ENCODE results near the gene TWNK.

TWNK gene

DNA sequence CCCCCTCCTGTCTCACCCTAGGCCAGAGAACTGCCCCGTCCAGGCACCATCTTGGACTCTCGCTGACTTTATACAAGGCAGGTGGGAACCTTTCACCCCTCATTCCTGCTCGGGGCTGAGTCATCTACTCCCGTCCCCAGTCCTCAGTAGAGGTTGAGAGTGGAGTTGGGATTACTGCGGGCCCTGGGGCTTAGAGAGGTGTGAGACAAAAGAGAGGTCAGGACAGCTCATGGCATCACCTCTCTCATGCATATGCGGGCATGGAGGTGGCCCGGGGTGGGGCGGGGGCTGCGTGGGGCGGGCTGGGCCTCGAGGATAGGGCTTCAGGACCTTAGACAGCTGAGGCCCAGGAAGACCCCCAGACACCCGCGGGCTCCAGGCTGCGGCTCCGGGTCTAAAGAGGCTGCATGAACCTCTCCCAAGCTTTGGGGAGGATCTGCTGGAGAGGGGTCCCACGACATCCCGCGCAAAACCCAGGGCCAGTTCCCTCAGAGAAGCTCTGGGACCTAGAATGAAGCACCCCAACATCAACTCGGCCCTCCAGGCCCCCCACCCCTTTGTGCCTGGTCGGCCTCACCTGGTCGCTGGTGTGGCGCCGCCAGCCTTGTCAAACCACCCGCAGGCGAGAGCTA lies 43.3 kb downstream of the TWNK start:
- ATAC-seq (ENCODE audit: insufficient read depth, low read depth) (peak; percentile 13), DNase-seq (no peak)
- peaks cover 32% of the 10 kb centered on the region for H3K4me1 ChIP-seq (ENCODE audit: insufficient read depth, low read length)
- TF ChIP-seq, protein P1, sequence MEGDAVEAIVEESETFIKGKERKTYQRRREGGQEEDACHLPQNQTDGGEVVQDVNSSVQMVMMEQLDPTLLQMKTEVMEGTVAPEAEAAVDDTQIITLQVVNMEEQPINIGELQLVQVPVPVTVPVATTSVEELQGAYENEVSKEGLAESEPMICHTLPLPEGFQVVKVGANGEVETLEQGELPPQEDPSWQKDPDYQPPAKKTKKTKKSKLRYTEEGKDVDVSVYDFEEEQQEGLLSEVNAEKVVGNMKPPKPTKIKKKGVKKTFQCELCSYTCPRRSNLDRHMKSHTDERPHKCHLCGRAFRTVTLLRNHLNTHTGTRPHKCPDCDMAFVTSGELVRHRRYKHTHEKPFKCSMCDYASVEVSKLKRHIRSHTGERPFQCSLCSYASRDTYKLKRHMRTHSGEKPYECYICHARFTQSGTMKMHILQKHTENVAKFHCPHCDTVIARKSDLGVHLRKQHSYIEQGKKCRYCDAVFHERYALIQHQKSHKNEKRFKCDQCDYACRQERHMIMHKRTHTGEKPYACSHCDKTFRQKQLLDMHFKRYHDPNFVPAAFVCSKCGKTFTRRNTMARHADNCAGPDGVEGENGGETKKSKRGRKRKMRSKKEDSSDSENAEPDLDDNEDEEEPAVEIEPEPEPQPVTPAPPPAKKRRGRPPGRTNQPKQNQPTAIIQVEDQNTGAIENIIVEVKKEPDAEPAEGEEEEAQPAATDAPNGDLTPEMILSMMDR (IDR thresholded peaks at IDR 0.05; ENCODE audit: borderline replicate concordance, extremely low read depth, low read length, poor library complexity, severe bottlenecking), result no peak
- TF ChIP-seq EZH2 (IDR thresholded peaks at IDR 0.05; ENCODE audit: borderline replicate concordance, low read depth, low read length, severe bottlenecking), result no peak
- H3K9me3 ChIP-seq (ENCODE audit: insufficient read depth, low read length, severe bottlenecking), result no peaks in the 10 kb centered on the region
- peak overlapping the region; percentile 93 for H3K4me2 ChIP-seq (ENCODE audit: insufficient read depth, low read length)
- H3K27ac ChIP-seq (ENCODE audit: low read length), result no peak overlapping the region
- peak overlapping the region; percentile 50; the same call in 1 of the 2 replicates for H3K9ac ChIP-seq (ENCODE audit: low read depth, low read length)
- peaks cover 14% of the 10 kb centered on the region for H3K27me3 ChIP-seq (ENCODE audit: insufficient read depth, low read length, poor library complexity)
- H2AFZ ChIP-seq (ENCODE audit: low read depth, low read length), result peak overlapping the region; percentile 78
- no peaks in the 10 kb centered on the region for H3K36me3 ChIP-seq (ENCODE audit: insufficient read depth, low read length)
- H4K20me1 ChIP-seq (ENCODE audit: insufficient read depth, low read length), result peaks cover 16% of the 10 kb centered on the region
- H3K4me3 ChIP-seq (ENCODE audit: low read depth in 1 of 2, low read length in 2 of 2), result peak overlapping the region; percentile 19 to 68; a peak in 3 of 4 replicates
- no peaks in the 10 kb centered on the region for H3K79me2 ChIP-seq (ENCODE audit: insufficient read depth, low read length)

DNA sequence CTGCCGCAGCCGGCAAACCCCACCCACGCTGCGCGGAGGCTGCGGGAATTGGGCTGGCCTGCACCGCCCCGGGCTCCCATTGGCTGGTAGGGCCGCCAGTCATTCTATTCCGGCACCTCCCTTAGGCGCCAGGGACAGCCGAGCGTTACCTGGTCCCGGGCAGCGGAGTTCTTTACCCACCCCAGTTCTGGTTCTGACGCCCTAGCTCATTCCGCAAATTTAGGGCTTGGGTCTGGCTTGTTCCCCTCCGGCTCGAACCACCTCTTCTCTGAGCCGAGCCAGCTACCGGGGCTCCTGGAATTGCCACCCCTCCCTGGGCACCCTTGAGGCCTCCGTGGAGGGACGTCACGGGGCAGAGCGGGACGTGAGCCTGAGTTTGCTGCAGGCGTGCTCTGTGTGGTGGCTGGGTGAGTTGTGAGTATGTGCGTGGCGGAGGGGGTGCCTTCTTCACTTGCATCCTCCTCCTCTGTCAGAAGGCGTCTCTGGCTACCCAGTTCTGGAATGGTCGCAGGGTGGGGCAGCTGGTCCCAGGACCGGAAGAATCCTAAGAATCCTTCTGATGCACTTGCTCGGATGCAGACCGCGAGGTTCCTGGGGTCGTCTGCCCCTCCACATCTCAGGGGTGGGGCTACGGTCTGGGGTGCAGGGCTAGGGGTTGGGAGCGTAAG lies 43.9 kb downstream of the TWNK start, which contains the start of the genes PDZD7 and SFXN3:
Gene PDZD7, minus strand, starts transcription at position 2 of the 668 bp plus-strand sequence. CDS start 910 bp downstream, outside the sequence.
Gene SFXN3, plus strand, starts transcription at position 107 of the 668 bp plus-strand sequence. CDS start 3,461 bp downstream, outside the sequence.
- ATAC-seq (ENCODE audit: insufficient read depth, low read depth), result peak; percentile 95

DNA sequence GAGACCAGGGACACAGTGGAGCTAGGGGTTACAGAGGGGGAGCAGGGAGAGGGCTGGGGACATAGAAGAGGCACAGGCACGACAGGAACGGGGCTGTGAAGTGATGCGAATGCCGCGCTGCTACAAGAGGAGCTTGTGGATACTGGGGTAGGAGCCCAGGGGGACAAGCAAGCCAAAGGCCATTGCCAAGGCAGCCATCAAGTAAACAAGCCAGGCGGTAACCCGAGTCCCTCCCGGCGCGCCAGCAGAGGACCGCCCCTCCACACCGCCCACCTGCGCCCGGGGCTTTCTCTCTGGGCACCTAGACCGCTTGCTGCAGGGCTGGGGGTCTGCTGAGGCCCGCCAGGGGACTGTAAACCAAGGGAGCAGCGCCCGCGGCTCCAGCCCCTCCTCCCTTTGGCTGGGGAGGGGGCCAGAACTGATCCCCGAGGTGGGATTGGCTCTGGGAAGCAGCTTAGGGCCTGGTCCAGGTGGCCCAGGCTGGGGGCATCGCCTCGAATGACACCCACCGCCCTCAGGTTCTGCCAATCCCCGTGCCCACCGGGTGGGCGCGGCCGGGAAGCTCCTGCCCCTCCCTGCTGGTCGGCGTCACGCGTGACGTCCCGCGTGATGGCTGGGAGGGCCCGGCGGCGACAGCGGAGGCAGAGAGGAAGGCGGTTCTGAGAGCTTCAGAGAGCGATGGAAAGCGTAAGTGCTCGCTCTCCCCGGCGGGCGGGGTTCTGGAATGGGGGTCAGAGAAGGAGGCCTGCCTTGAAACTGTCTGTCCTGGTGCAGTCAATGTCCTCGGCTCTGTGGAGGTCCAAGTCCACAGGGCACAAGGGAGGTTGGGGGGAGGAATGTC lies 44.7 kb downstream of the TWNK start:
- H3K4me2 ChIP-seq (ENCODE audit: insufficient read depth, low read length), result peak overlapping the region; percentile 93
- no peak for TF ChIP-seq EZH2 (IDR thresholded peaks at IDR 0.05; ENCODE audit: borderline replicate concordance, low read depth, low read length, severe bottlenecking)
- TF ChIP-seq, protein P1 (IDR thresholded peaks at IDR 0.05; ENCODE audit: borderline replicate concordance, extremely low read depth, low read length, poor library complexity, severe bottlenecking), result no peak
- peaks cover 20% of the 10 kb centered on the region for H4K20me1 ChIP-seq (ENCODE audit: insufficient read depth, low read length)
- peaks cover 14% of the 10 kb centered on the region for H3K27me3 ChIP-seq (ENCODE audit: insufficient read depth, low read length, poor library complexity)
- H3K9ac ChIP-seq (ENCODE audit: low read depth, low read length), result peak overlapping the region; percentile 50
- DNase-seq (peak; percentile 59), ATAC-seq (ENCODE audit: insufficient read depth, low read depth) (peak; percentile 39; the same call in 2 of the 3 replicates)
- H3K79me2 ChIP-seq (ENCODE audit: insufficient read depth, low read length), result no peaks in the 10 kb centered on the region
- H3K27ac ChIP-seq (ENCODE audit: low read length), result peak overlapping the region; percentile 64
- H2AFZ ChIP-seq (ENCODE audit: low read depth, low read length), result peak overlapping the region; percentile 78
- H3K36me3 ChIP-seq (ENCODE audit: insufficient read depth, low read length), result no peaks in the 10 kb centered on the region
- H3K4me1 ChIP-seq (ENCODE audit: insufficient read depth, low read length), result peaks cover 32% of the 10 kb centered on the region
- peak overlapping the region; percentile 19 to 68; a peak in 3 of 4 replicates for H3K4me3 ChIP-seq (ENCODE audit: low read depth in 1 of 2, low read length in 2 of 2)
- H3K9me3 ChIP-seq (ENCODE audit: insufficient read depth, low read length, severe bottlenecking), result no peaks in the 10 kb centered on the region

More for the DNA sequence above, 43.9 kb downstream of the TWNK start, which contains the start of the genes PDZD7 and SFXN3:
- no peak for TF ChIP-seq EZH2 (IDR thresholded peaks at IDR 0.05; ENCODE audit: borderline replicate concordance, low read depth, low read length, severe bottlenecking)
- TF ChIP-seq, protein P1 (IDR thresholded peaks at IDR 0.05; ENCODE audit: borderline replicate concordance, extremely low read depth, low read length, poor library complexity, severe bottlenecking), result no peak
- Histone ChIP-seq H3K4me1 (ENCODE audit: insufficient read depth, low read length) (peaks cover 32% of the 10 kb centered on the region), H3K9ac (ENCODE audit: low read depth, low read length) (peak within 1 kb of the TSS; percentile 50), H3K27ac (ENCODE audit: low read length) (peak within 1 kb of the TSS; percentile 20; the same call in 1 of the 2 replicates), H3K36me3 (ENCODE audit: insufficient read depth, low read length) (no peaks in the 10 kb centered on the region), H3K4me3 (ENCODE audit: low read depth in 1 of 2, low read length in 2 of 2) (peak within 1 kb of the TSS; percentile 19 to 68; a peak in 3 of 4 replicates), H3K4me2 (ENCODE audit: insufficient read depth, low read length) (peak within 1 kb of the TSS; percentile 93), H3K27me3 (ENCODE audit: insufficient read depth, low read length, poor library complexity) (peaks cover 14% of the 10 kb centered on the region), H2AFZ (ENCODE audit: low read depth, low read length) (peak within 1 kb of the TSS; percentile 78), H3K9me3 (ENCODE audit: insufficient read depth, low read length, severe bottlenecking) (no peaks in the 10 kb centered on the region), H3K79me2 (ENCODE audit: insufficient read depth, low read length) (no peaks in the 10 kb centered on the region), H4K20me1 (ENCODE audit: insufficient read depth, low read length) (peaks cover 16% of the 10 kb centered on the region)
- DNase-seq, result peak; percentile 92

Measured in DND-41 (cell line).